ENCODE results near the gene RGS10.

- no peak for TF ChIP-seq CTCF (IDR thresholded peaks at IDR 0.05; ENCODE audit: low read length)
- TF ChIP-seq EZH2 (optimal IDR thresholded peaks at IDR 0.05; ENCODE audit: low read depth, low read length) = no peak
- no peak for TF ChIP-seq EZH2phosphoT487 (IDR thresholded peaks at IDR 0.05; ENCODE audit: low read length)
These were observed 59.5 kb downstream of the RGS10 start for GRCh38 chr10:119483001-119483400.

Measured in MM.1S (cell line).